Osteoblast (primary cell): Measurements from ENCODE around the gene DENND1A. TPM values are rescaled to one million over a fixed set of nuclear protein-coding genes. Genes with fewer than 3 reads are reported as not detected.
A peak's percentile ranks its signal among the peaks of the same experiment; 100 is the strongest.

ENCODE experiments used
- DNase-seq: peaks from one replicate; pipeline ENCODE4 v3.0.0; 2011; ENCODE audit warnings: low spot score, mixed read lengths; ENCODE audit not compliant: insufficient read length; ENCODE audit errors: missing footprints
- H2AFZ ChIP-seq: 2 replicates; pipeline ENCODE4 v1.6.0; 2011; ENCODE audit warnings: mild to moderate bottlenecking, low read length
- H3K27ac ChIP-seq: 2 replicates; pipeline ENCODE4 v1.5.1; 2011; ENCODE audit warnings: mild to moderate bottlenecking, low read depth, low read length, moderate library complexity
- H3K27me3 ChIP-seq: 2 replicates; pipeline ENCODE4 v1.6.0; 2012; ENCODE audit warnings: mild to moderate bottlenecking, control low read depth, inconsistent platforms, low read length, moderate library complexity; ENCODE audit not compliant: insufficient read depth
- H3K36me3 ChIP-seq: 2 replicates; pipeline ENCODE4 v1.5.1; 2011; ENCODE audit warnings: mild to moderate bottlenecking, low read length, control low read depth, moderate library complexity; ENCODE audit not compliant: insufficient read depth
- H3K4me1 ChIP-seq: 2 replicates; pipeline ENCODE4 v1.5.1; 2011; ENCODE audit warnings: mild to moderate bottlenecking, low read length, control low read depth, moderate library complexity; ENCODE audit not compliant: insufficient read depth
- H3K4me2 ChIP-seq: 2 replicates; pipeline ENCODE4 v1.6.0; 2011; ENCODE audit warnings: mild to moderate bottlenecking, low read length; ENCODE audit not compliant: insufficient read depth
- H3K4me3 ChIP-seq: fragments of 200-600 bp; sonication (generic); 3 replicates; pipeline ENCODE4 v1.5.1; 2012; ENCODE audit warnings: mild to moderate bottlenecking, low read length, inconsistent platforms; ENCODE audit not compliant: insufficient read depth
- H3K79me2 ChIP-seq: 2 replicates; pipeline ENCODE4 v1.6.0; 2012; ENCODE audit warnings: mild to moderate bottlenecking, low read length, control low read depth, inconsistent platforms; ENCODE audit not compliant: insufficient read depth
- H3K9me3 ChIP-seq: 2 replicates; pipeline ENCODE4 v1.5.1; 2011; ENCODE audit warnings: low read depth, low read length, control low read depth
- H4K20me1 ChIP-seq: 2 replicates; pipeline ENCODE4 v1.6.0; 2012; ENCODE audit warnings: mild to moderate bottlenecking, low read length, control low read depth; ENCODE audit not compliant: insufficient read depth
- CTCF ChIP-seq: IDR thresholded peaks from 2 replicates; pipeline ENCODE4 v1.5.1; 2011; ENCODE audit warnings: mild to moderate bottlenecking, low read depth, low read length, moderate library complexity; ENCODE audit errors: extremely low read depth
- total RNA-seq: library from RNA; depleted of rRNA; stranded (reverse); fragments of >200 nt; gene quantifications from 2 replicates; pipeline ENCODE4 v1.2.3, GENCODE V29; 2012

The DENND1A gene
- total RNA-seq, 1 donor = 14.1 TPM

DNA sequence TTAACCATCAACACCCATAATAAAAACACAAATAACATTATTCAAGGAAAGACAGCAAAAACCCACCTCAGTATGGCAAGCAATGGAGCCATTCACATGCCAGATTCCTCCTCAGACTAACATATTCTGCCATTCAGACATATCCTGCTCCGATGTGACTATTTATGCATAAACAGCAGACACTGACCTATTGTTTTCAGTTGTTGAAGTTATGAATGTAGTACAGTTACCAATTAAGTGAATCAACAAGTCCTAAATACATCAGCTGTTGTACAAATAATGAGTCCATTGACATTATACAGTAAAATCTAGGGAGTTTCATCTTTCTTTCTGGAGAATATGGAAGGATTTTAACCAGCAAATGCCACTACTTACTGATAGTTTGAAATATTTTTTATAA is 131.7 kb downstream of the DENND1A start:
- H3K4me1 ChIP-seq = no peaks in the 10 kb centered on the region

DNA sequence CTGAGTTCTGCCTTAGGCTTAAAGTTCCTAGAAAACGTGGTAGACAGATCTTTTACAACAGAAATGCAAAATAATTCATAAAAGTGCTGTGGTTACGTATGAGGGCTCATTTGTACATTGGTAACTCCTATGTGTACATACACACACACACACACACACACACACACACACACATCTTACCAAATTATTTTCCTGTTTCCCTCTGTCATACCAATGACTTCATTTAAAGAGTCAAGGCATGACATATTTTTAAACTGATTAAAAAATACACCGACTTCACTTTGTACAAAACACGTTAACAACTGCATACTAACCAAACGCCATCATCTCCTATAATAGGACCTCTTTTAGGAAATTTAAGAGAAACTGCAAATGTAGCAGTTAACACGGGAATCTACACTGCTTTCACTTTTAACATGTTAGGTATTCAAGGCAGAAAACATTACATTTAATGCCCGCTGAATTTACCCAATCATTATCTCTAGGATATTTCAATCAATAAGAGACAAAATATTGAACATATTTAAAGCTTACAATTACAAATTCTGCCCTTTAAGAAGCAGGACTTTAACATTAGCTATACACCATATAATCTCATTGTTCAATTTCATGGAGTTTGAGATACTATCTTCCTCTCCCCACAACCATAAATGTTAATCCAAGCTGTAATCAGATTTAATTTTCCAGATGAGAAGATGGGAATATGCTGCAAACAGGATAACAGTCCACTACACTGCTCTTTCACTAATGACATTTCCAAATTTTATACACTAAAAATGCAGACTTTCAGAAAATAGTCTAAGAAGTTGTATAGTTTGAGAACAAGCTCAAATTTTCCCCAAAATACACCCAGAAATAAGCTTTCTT is 133.1 kb downstream of the DENND1A start:
- H4K20me1 ChIP-seq = no peaks in the 10 kb centered on the region
- DNase-seq = no peak
- H3K79me2 ChIP-seq = no peaks in the 10 kb centered on the region
- no peaks in the 10 kb centered on the region for H3K36me3 ChIP-seq
- H3K4me1 ChIP-seq = no peaks in the 10 kb centered on the region
- peak overlapping the region; percentile 56 for H2AFZ ChIP-seq
- peak overlapping the region; percentile 53 for H3K4me3 ChIP-seq
- no peak overlapping the region for H3K27ac ChIP-seq
- no peak for TF ChIP-seq CTCF
- H3K27me3 ChIP-seq = no peaks in the 10 kb centered on the region
- no peaks in the 10 kb centered on the region for H3K9me3 ChIP-seq
- peak overlapping the region; percentile 77 for H3K4me2 ChIP-seq

More for the DNA sequence above, 131.7 kb downstream of the DENND1A start:
- Histone ChIP-seq H4K20me1 (no peaks in the 10 kb centered on the region), H3K4me3 (no peak overlapping the region), H2AFZ (no peak overlapping the region), H3K27ac (no peak overlapping the region), H3K27me3 (no peaks in the 10 kb centered on the region), H3K36me3 (no peaks in the 10 kb centered on the region), H3K79me2 (no peaks in the 10 kb centered on the region), H3K9me3 (no peaks in the 10 kb centered on the region), H3K4me2 (no peak overlapping the region)
- no peak for DNase-seq
- no peak for TF ChIP-seq CTCF

GRCh38 chr9:123796094-123796493 is 133.8 kb downstream of the DENND1A start:
- Histone ChIP-seq H3K27ac (no peak overlapping the region), H3K4me3 (no peak overlapping the region), H4K20me1 (no peaks in the 10 kb centered on the region), H3K4me1 (no peaks in the 10 kb centered on the region), H3K4me2 (peak overlapping the region; percentile 77), H3K79me2 (no peaks in the 10 kb centered on the region), H2AFZ (no peak overlapping the region), H3K36me3 (no peaks in the 10 kb centered on the region), H3K27me3 (no peaks in the 10 kb centered on the region), H3K9me3 (no peaks in the 10 kb centered on the region)
- TF ChIP-seq CTCF = no peak
- DNase-seq = no peak

- H3K4me3 ChIP-seq = no peak overlapping the region
- no peaks in the 10 kb centered on the region for H3K27me3 ChIP-seq
- no peak overlapping the region for H2AFZ ChIP-seq
- H3K4me1 ChIP-seq = no peaks in the 10 kb centered on the region
- H4K20me1 ChIP-seq = no peaks in the 10 kb centered on the region
- H3K9me3 ChIP-seq = no peaks in the 10 kb centered on the region
- H3K79me2 ChIP-seq = no peaks in the 10 kb centered on the region
- no peak overlapping the region for H3K4me2 ChIP-seq
- no peak overlapping the region for H3K27ac ChIP-seq
- no peak for DNase-seq
- no peaks in the 10 kb centered on the region for H3K36me3 ChIP-seq
- TF ChIP-seq CTCF = no peak
Measured at GRCh38 chr9:123795336-123795735, 134.6 kb downstream of the DENND1A start.
